Aorta (tissue), 5 donors: ENCODE measurements around the gene SH3RF3. TPM values are rescaled to one million over a fixed set of nuclear protein-coding genes. Genes with fewer than 3 reads are reported as not detected.

ENCODE experiments used
- ATAC-seq: fragments of 200-7000 bp; cut with Tn5 transposase; one replicate; pipeline ENCODE4 v1.9.1; 2022; ENCODE audit warnings: moderate library complexity; ENCODE audit not compliant: low FRiP score
- DNase-seq, 2 donors: peaks; one replicate each; pipeline ENCODE4 v3.0.0-alpha.2; 2020
- H3K27ac ChIP-seq, 2 donors: one replicate each; pipeline ENCODE4 v1.5.1; 2013; ENCODE audit warnings: low read length in 2 of 2, mild to moderate bottlenecking in 2 of 2, moderate library complexity in 2 of 2, control low read depth in 1 of 2, inconsistent platforms in 1 of 2, low read depth in 1 of 2
- H3K27me3 ChIP-seq, 2 donors: one replicate each; pipeline ENCODE4 v1.6.1; 2013; ENCODE audit warnings: control low read depth in 1 of 2, low read length in 1 of 2, mild to moderate bottlenecking in 1 of 2, moderate library complexity in 1 of 2; ENCODE audit not compliant: insufficient read depth in 2 of 2, control insufficient read depth in 1 of 2
- H3K36me3 ChIP-seq, 2 donors: one replicate each; pipeline ENCODE4 v1.6.1; 2013; ENCODE audit warnings: control low read depth in 1 of 2, low read length in 1 of 2, mild to moderate bottlenecking in 1 of 2; ENCODE audit not compliant: insufficient read depth in 2 of 2, control insufficient read depth in 1 of 2
- H3K4me1 ChIP-seq, 2 donors: one replicate each; pipeline ENCODE4 v1.6.1; 2013; ENCODE audit warnings: low read length in 2 of 2, control low read depth in 1 of 2, mild to moderate bottlenecking in 1 of 2, moderate library complexity in 1 of 2; ENCODE audit not compliant: insufficient read depth in 2 of 2, control insufficient read depth in 1 of 2
- H3K4me3 ChIP-seq, 2 donors: one replicate each; pipeline ENCODE4 v1.5.1; 2013; ENCODE audit warnings: low read length in 2 of 2, control low read depth in 1 of 2, mild to moderate bottlenecking in 1 of 2
- H3K9me3 ChIP-seq: one replicate; pipeline ENCODE4 v1.6.1; 2013; ENCODE audit warnings: mild to moderate bottlenecking, low read length; ENCODE audit not compliant: control insufficient read depth
- WGBS, 2 donors: extraction: QIAGEN DNeasy Blood & Tissue Kit; methylation state at CpG; one replicate each; pipeline ENCODE4 v1.1.7; 2013; 5-methylcytosine and 5-hydroxymethylcytosine counted together
- intact Hi-C, 2 donors: fragments of 100-400 bp; cut with DNase I; formaldehyde crosslinking; loops; one replicate each; pipeline versions ENCODE4 v1.14.2 to v1.15.0; 2022
- polyA plus RNA-seq, 2 donors: library from polyadenylated mRNA; stranded (reverse); fragments of 200-250 nt; gene quantifications; one replicate each; pipeline ENCODE4 v1.2.3, GENCODE V29; 2013
- total RNA-seq, 2 donors: library from RNA; stranded (reverse); fragmentation: NEBNext Ultra II Directional; extraction: Animal tissue kit (Norgen Biotek cat#: 25700); gene quantifications; one replicate each; pipeline ENCODE4 v1.2.1, GENCODE V29; 2021
- donor health status: healthy with polysubstance abuse.
- donor health status: Bipolar disorder and iron deficiency.
- donor health status: DM: no; HTN: no; CAD: no.
- donor health status: DM: no; HTN: no; CAD: no.
- donor health status: DM: yes; HTN: yes; CAD: no.

Gene SH3RF3
- total and polyA plus RNA-seq, 4 donors = 3.1 to 24.4 (median 18.0) TPM

DNA sequence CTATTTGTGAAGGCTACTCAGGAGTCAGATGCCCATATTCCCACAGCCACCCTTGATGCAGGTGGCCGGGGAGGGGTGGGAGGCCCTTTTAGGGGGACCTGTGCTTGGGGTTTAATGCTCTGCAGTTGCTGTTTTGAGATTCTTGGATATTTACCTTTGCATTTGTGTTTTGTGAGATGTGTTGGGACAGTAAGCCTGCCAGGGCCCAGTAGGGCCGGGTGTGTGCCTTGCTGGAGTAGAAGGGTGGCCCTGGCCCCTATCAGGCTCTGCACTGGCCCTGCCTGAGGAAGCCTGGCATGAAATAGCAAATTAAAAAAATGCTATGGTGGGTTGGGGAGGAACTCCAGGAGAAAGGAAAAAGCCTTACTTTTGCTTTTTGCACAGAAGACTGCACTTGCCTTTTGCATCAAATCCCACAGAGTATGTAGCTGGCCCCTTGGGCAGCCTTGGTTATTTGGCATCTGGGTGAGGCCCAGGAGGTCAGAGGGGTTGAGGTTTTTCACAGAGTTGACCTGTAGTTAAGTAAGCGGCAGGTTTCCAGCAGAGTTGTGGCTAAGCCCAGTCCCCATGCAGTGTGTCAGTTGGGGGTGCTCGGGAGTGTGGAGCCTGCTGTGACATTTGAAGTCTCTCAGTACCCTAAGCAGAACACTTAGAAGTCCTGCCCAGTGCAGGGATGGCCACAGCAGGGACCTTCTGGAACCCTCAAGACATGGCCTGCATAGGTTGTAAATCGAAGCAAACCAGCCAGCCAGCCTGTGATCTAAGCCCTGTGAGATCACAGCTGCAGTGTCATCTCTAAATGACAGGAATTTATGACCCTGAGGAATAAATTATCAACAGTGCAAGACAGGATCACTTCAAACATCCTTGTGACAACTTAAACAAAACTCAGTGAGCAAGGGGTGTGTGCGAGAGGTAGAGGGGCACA lies 68.8 kb downstream of the SH3RF3 start:
- H3K27ac ChIP-seq = no peak overlapping the region
- H3K36me3 ChIP-seq = no peaks in the 10 kb centered on the region
- WGBS, 2 donors = 63 to 65% methylated on average over 6 of the region's 6 CpGs
- H3K4me1 ChIP-seq = peaks cover 3 to 5% of the 10 kb centered on the region in 2 donors
- no peak for ATAC-seq
- no peak overlapping the region for H3K4me3 ChIP-seq
- intact Hi-C loops = no loop called here
- no peaks in the 10 kb centered on the region for H3K27me3 ChIP-seq
- no peak for DNase-seq
- H3K9me3 ChIP-seq = no peaks in the 10 kb centered on the region

DNA sequence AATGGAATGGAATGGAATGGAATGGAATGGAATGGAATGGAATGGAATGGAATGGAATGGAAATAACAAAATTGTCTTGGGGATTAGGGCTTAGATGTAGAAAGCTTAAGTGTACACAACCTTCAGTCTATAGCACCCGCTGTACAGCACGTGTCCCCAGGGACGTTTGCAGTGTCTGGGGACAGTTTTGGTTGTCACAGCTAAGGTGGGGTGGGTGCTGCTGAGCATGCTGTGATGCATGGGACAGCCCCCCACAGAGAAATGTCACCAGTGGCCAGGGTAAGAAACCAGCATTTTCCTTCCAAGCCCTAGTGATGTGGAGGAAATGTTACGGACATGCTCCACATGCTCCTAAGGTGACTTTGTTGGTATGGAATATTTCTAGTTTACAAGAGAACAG lies 70.8 kb downstream of the SH3RF3 start:
- no peaks in the 10 kb centered on the region for H3K27me3 ChIP-seq
- H3K4me3 ChIP-seq = no peak overlapping the region
- H3K4me1 ChIP-seq = no peaks in the 10 kb centered on the region
- ATAC-seq = no peak
- no peak overlapping the region for H3K27ac ChIP-seq
- intact Hi-C loops = loop anchor here (2.0 to 5.0 kb wide), 4 partner anchors 35 to 71 kb away; partner anchors contain the start of gene SH3RF3 (in 1 of the 2)
- no peaks in the 10 kb centered on the region for H3K9me3 ChIP-seq
- 88 to 94% methylated on average over 4 of the region's 4 CpGs for WGBS, 2 donors
- no peak for DNase-seq
- H3K36me3 ChIP-seq = no peaks in the 10 kb centered on the region

DNA sequence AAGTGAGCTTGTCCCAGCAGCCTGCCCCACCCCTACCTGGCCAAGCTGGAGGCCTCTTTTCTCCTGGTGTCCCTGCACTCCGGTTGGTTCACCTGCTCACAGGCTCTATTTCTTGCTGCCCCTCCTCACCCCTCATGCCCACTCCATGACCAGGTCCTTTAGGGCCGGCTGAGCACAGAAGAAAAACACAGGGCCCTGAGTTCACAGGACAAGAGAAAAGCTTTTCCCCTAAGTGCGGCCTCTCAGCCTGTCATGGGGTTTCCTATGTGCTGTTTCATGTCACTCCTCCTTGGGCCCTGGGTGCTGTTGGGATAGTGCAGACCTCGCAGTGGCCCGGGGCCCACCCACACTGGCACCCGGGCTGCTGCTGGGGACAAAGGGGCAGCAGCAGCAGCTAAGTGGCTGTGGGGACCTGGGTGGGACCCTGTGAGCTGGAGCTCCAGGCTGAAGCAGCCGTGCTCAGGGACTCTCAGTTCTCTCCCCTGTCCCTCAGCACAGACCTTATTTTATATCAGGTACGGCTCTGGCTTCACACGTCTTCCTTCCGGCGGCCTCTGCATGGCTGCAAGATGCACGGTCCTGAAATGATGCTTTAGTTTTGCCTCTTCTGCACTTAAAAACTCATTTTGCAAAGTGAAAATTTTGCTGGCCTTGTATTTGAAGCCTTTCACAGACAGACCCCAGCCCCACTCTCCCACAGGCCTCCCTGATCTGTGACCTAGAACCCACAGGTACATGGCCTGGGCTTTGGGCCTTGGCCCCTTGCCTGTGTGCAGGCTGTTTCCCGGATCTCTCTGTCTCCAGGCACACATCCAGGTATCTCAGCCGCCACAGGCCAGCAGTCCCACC lies 71.8 kb downstream of the SH3RF3 start:
- no peaks in the 10 kb centered on the region for H3K27me3 ChIP-seq
- H3K27ac ChIP-seq = peak overlapping the region; percentile 31 to 62
- 56 to 62% methylated on average over 14 of the region's 14 CpGs for WGBS, 2 donors
- H3K4me3 ChIP-seq = no peak overlapping the region
- DNase-seq (no peak), ATAC-seq (no peak)
- intact Hi-C loops = loop anchor here (2.0 to 5.0 kb wide), 4 partner anchors 36 to 72 kb away; partner anchors contain the start of gene SH3RF3 (in 1 of the 2)
- H3K9me3 ChIP-seq = no peaks in the 10 kb centered on the region
- no peaks in the 10 kb centered on the region for H3K36me3 ChIP-seq
- no peaks in the 10 kb centered on the region for H3K4me1 ChIP-seq

DNA sequence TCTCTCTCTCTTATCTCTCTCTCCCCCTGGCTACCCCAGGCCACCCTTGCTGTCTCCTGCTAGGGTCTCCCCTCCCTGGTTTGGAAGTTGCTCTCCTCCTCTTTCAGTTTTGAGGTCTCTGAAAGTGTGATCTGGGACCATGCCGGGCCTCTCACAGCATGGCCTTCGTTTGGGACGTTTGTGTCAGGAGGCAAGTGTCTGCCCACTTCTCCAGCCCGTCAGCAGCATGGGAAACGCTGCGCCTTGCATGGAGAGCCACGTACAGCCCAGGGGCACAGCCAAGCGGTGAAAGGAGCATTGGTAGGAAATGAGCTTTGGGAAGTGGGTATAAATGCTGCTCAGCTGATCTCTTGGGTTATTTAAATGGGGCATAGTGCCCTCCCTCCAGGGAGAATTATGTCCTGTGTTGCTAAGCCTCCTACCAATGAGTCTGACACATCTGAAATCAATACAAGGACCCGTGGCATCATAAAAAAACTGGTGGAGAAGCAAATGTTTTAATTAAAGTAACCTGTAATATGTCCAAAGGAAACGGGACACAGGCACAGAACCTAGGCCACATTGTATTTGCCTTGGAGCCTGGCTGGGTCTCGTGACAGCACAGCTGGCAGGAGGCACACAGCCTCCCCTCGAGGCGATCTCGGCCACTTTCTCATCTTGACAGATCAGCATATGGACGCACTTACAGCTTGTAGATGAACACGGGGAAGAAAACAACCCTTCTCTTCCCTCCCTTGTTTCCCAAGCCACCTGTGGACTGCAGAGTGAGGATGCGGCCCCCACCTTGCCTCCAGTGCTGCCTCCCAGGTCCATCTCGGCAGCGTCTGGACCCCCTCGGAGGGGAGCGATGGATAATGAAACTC lies 72.7 kb downstream of the SH3RF3 start:
- ATAC-seq = peak; percentile 59
- peak in 1 of 2 donors; percentile 70 for DNase-seq
- Histone ChIP-seq H3K27ac (peak overlapping the region; percentile 31 to 62), H3K4me3 (no peak overlapping the region), H3K27me3 (no peaks in the 10 kb centered on the region), H3K36me3 (no peaks in the 10 kb centered on the region), H3K4me1 (no peaks in the 10 kb centered on the region), H3K9me3 (no peaks in the 10 kb centered on the region)
- intact Hi-C loops = loop anchor here (2.0 to 5.0 kb wide), 4 partner anchors 37 to 73 kb away; partner anchors contain the start of gene SH3RF3 (in 1 of the 2)
- 17 to 18% methylated on average over 21 of the region's 21 CpGs for WGBS, 2 donors

DNA sequence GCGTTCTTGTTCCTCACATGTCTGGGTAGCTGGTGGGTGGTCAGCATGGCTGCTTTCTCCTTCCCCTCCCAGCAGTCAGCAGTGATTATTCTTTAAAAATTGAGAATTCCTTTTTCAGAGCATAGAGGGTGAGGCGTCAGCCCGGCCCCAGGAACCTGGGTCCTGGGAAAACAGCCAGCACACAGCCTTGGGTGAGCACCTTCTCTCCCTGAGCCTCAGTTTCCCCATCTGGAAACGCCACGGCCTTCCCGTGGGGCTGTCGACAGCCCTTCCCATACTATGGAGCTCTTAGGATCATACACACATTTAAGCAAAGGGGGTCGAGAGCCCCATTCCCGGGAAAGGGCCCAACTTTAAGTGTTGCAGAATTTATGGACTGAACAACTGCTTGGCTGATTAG lies 73.5 kb downstream of the SH3RF3 start:
- no peak for ATAC-seq
- Histone ChIP-seq H3K36me3 (no peaks in the 10 kb centered on the region), H3K4me1 (no peaks in the 10 kb centered on the region), H3K9me3 (no peaks in the 10 kb centered on the region), H3K27me3 (no peaks in the 10 kb centered on the region), H3K4me3 (no peak overlapping the region), H3K27ac (no peak overlapping the region)
- DNase-seq = no peak
- intact Hi-C loops = loop anchor here (5.0 kb wide), 2 partner anchors 55 to 70 kb away; no protein-coding TSS in a partner anchor
- 73 to 79% methylated on average over 9 of the region's 9 CpGs for WGBS, 2 donors

DNA sequence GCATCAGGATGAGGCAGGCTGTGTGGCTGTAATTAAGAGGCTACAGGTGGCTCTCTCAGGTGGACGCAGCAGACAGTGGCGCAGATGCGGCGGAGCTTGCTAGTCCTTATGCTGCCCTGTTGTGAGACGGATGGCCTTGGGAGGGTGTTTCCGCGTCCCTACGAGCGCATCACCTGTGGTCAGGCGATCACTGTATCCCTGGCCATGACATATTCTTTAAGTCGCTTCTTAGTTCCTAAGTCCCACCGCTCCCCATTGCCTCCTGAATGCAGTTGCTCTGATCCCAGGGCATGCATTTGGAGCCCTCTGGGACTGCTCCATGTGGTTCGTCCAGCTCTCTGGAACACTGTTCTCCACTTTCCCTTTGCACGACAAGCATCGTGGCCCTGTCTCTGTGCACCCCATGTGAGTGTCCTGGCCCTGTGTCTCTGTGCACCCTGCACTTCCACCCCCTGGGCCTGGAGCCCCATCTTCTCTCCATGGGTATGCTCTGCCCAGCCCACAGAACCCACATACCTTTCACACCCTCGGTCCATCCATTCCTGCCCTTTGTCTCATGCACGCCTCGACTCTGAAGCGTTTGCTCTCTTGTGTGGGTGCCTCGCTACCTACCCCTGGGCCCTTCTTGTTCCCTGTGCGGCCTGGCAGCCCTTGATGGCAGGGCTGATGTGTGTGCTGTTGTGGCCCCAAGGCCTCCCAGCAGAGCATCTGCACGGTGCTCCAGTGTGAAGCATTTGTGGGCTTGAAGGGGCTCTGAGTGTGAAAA lies 74.4 kb downstream of the SH3RF3 start:
- H3K4me1 ChIP-seq = no peaks in the 10 kb centered on the region
- H3K27ac ChIP-seq = no peak overlapping the region
- no peaks in the 10 kb centered on the region for H3K36me3 ChIP-seq
- intact Hi-C loops = loop anchor here (5.0 kb wide), 2 partner anchors 54 to 71 kb away; no protein-coding TSS in a partner anchor
- peaks cover 4% of the 10 kb centered on the region for H3K9me3 ChIP-seq
- no peak overlapping the region for H3K4me3 ChIP-seq
- no peaks in the 10 kb centered on the region for H3K27me3 ChIP-seq
- no peak for ATAC-seq
- 93 to 95% methylated on average over 22 of the region's 22 CpGs for WGBS, 2 donors
- no peak for DNase-seq

DNA sequence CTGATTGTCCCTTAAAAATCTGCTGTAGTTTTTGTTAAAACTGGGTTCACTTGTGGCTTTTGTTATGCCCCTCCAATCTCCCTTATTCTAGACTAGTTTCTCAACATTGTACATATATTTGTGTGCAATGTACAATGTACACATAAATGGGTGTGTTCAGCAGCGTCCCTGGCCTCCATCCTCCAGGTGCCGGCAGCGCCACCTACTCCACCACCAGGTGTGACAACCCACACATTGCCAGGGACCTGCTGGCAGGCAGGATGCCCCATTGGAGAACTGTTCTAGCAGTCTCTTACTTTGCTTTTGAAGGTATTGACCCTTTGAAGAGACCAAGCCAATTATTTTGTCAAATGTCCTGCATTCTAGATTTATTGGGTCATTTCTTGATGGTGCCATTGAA lies 75.4 kb downstream of the SH3RF3 start:
- no peak for DNase-seq
- Histone ChIP-seq H3K4me3 (no peak overlapping the region), H3K9me3 (peaks cover 4% of the 10 kb centered on the region), H3K27me3 (no peaks in the 10 kb centered on the region), H3K4me1 (peaks cover 0 to 3% of the 10 kb centered on the region in 2 donors), H3K36me3 (no peaks in the 10 kb centered on the region), H3K27ac (no peak overlapping the region)
- no peak for ATAC-seq
- intact Hi-C loops = loop anchor here (5.0 kb wide), 2 partner anchors 53 to 72 kb away; no protein-coding TSS in a partner anchor
- 91 to 97% methylated on average over 3 of the region's 3 CpGs for WGBS, 2 donors
